NCI-H1694 (cell line): ENCODE results near the gene TLE4.

Source experiments
- DNase-seq: peaks from one replicate; lab custom pipeline; 2025; lab: John Stamatoyannopoulos, UW

The TLE4 gene

GRCh38 chr9:79572032-79572607 is 355 bp downstream of the TLE4 start:
- no peak for DNase-seq

GRCh38 chr9:79572608-79573411 is 1.0 kb downstream of the TLE4 start:
- DNase-seq = no peak

GRCh38 chr9:79573412-79573923 is 1.7 kb downstream of the TLE4 start:
- no peak for DNase-seq

- DNase-seq = no peak
Observed at GRCh38 chr9:79574136-79574535, 2.4 kb downstream of the TLE4 start.

- DNase-seq = no peak
Observed at GRCh38 chr9:79574781-79575180, 3.0 kb downstream of the TLE4 start.

- DNase-seq = no peak
Observed at GRCh38 chr9:79575547-79575946, 3.8 kb downstream of the TLE4 start.

- no peak for DNase-seq
Observed at GRCh38 chr9:79577969-79578723, 6.4 kb downstream of the TLE4 start.

GRCh38 chr9:79578891-79579290 is 7.1 kb downstream of the TLE4 start:
- DNase-seq = no peak

- DNase-seq = no peak
Observed at GRCh38 chr9:79579624-79580023, 7.9 kb downstream of the TLE4 start.

GRCh38 chr9:79580055-79580454 is 8.3 kb downstream of the TLE4 start:
- no peak for DNase-seq

GRCh38 chr9:79581388-79581787 is 9.6 kb downstream of the TLE4 start:
- no peak for DNase-seq

GRCh38 chr9:79581794-79582193 is 10.0 kb downstream of the TLE4 start:
- DNase-seq = no peak

GRCh38 chr9:79583952-79584654 is 12.3 kb downstream of the TLE4 start:
- DNase-seq = no peak

- no peak for DNase-seq
Observed at GRCh38 chr9:79584655-79584982, 12.9 kb downstream of the TLE4 start.

- no peak for DNase-seq
Observed at GRCh38 chr9:79588488-79589223, 16.9 kb downstream of the TLE4 start.

- DNase-seq = no peak
Observed at GRCh38 chr9:79591458-79591857, 19.7 kb downstream of the TLE4 start.

GRCh38 chr9:79592726-79593493 is 21.1 kb downstream of the TLE4 start:
- DNase-seq = no peak

- no peak for DNase-seq
Observed at GRCh38 chr9:79598562-79599345, 27.0 kb downstream of the TLE4 start.

GRCh38 chr9:79600466-79600865 is 28.7 kb downstream of the TLE4 start:
- DNase-seq = no peak
